Measurements from ENCODE around the gene RGL4.

GRCh38 chr22:23695571-23696325, 4.9 kb downstream of the RGL4 start:
- TF ChIP-seq POLR2A (IDR thresholded peaks at IDR 0.05; ENCODE audit: control extremely low read depth in 1 of 2, low read depth in 2 of 2, low read length in 2 of 2) = no peak
- TF ChIP-seq POLR2AphosphoS5 (IDR thresholded peaks at IDR 0.05; ENCODE audit: low read depth, low read length) = no peak
- no peak for TF ChIP-seq RFX5 (IDR thresholded peaks at IDR 0.05; ENCODE audit: borderline replicate concordance, low read depth, low read length)
- no peak for TF ChIP-seq TAF1 (IDR thresholded peaks at IDR 0.05; ENCODE audit: low read depth, low read length)
- TF ChIP-seq CTCF (IDR thresholded peaks at IDR 0.05; ENCODE audit: control extremely low read depth in 1 of 3, insufficient read depth in 1 of 3, low read depth in 1 of 3, low read length in 3 of 3) = no peak
- TF ChIP-seq EP300 (IDR thresholded peaks at IDR 0.05; ENCODE audit: borderline replicate concordance in 1 of 2, low read depth in 2 of 2, low read length in 2 of 2) = no peak
- TF ChIP-seq RAD21 (IDR thresholded peaks at IDR 0.05 in 1 of 2, conservative IDR thresholded peaks at IDR 0.05 in 1 of 2; ENCODE audit: low read depth in 2 of 2, low read length in 2 of 2) = no peak
- no peak for TF ChIP-seq SIRT6 (IDR thresholded peaks at IDR 0.05; ENCODE audit: low read length)

All from H1 (cell line).